Neural cell (in vitro differentiated cells): ENCODE data around the gene GABRB1. TPM values are rescaled to one million over a fixed set of nuclear protein-coding genes. Genes with fewer than 3 reads are reported as not detected.

Source experiments
- H2AFZ ChIP-seq: fragments of 200-600, 300-800 bp; sonication (generic), shearing (Covaris generic); 2 replicates; pipeline ENCODE4 v1.6.0; 2014; ENCODE audit warnings: low read depth, mild to moderate bottlenecking, antibody characterized with exemption, low read length, moderate library complexity
- H3F3A ChIP-seq: fragments of 200-600 bp; shearing (Covaris generic); 2 replicates; pipeline ENCODE4 v1.6.1; 2016; ENCODE audit warnings: mild to moderate bottlenecking, moderate library complexity, mixed read lengths, antibody characterized with exemption, low read length; ENCODE audit not compliant: insufficient read depth, poor library complexity, severe bottlenecking
- H3K27ac ChIP-seq: fragments of 200-600, 300-800 bp; sonication (generic), shearing (Covaris generic); 2 replicates; pipeline ENCODE4 v1.5.1; 2014; ENCODE audit warnings: mild to moderate bottlenecking, low read length, moderate library complexity
- H3K27me3 ChIP-seq: fragments of 300-800, 200-600 bp; sonication (generic), shearing (Covaris generic); 2 replicates; pipeline ENCODE4 v1.6.0; 2014; ENCODE audit warnings: mild to moderate bottlenecking, low read depth, low read length, moderate library complexity; ENCODE audit not compliant: insufficient read depth
- H3K36me3 ChIP-seq: fragments of 300-800, 200-600 bp; sonication (generic), shearing (Covaris generic); 2 replicates; pipeline ENCODE4 v1.5.1; 2014; ENCODE audit warnings: mild to moderate bottlenecking, antibody characterized with exemption, low read length, moderate library complexity; ENCODE audit not compliant: insufficient read depth
- H3K4me2 ChIP-seq: fragments of 300-800, 200-600 bp; sonication (generic), shearing (Covaris generic); 2 replicates; pipeline ENCODE4 v1.6.0; 2014; ENCODE audit warnings: mild to moderate bottlenecking, low read length
- H3K4me3 ChIP-seq: fragments of 300-800, 200-600 bp; sonication (generic), shearing (Covaris generic); 2 replicates; pipeline ENCODE4 v1.5.1; 2014; ENCODE audit warnings: mild to moderate bottlenecking, low read length, moderate library complexity
- H3K79me2 ChIP-seq: fragments of 200-600 bp; shearing (Covaris generic); replicated peaks from 2 replicates; pipeline ENCODE4 v1.6.0; 2014; ENCODE audit warnings: mild to moderate bottlenecking, low read length, moderate library complexity; ENCODE audit not compliant: insufficient read depth
- H3K9ac ChIP-seq: fragments of 300-800, 200-600 bp; sonication (generic), shearing (Covaris generic); 2 replicates; pipeline ENCODE4 v1.6.1; 2016; ENCODE audit warnings: mild to moderate bottlenecking, low read length, mixed read lengths
- H3K9me2 ChIP-seq: fragments of 200-600 bp; shearing (Covaris generic); 2 replicates; pipeline ENCODE4 v1.6.1; 2016; ENCODE audit warnings: mild to moderate bottlenecking, low read length, mixed read lengths; ENCODE audit not compliant: insufficient read depth
- H3K9me3 ChIP-seq: fragments of 200-600, 300-800 bp; sonication (generic), shearing (Covaris generic); 2 replicates; pipeline ENCODE4 v1.6.1; 2016; ENCODE audit warnings: mild to moderate bottlenecking, mixed run types, low read length, moderate library complexity, mixed read lengths
- H4K20me1 ChIP-seq: fragments of 200-600 bp; shearing (Covaris generic); 2 replicates; pipeline ENCODE4 v1.6.1; 2016; ENCODE audit warnings: mild to moderate bottlenecking, mixed run types; ENCODE audit not compliant: insufficient read depth
- EP300 ChIP-seq: fragments of 450-650 bp; conservative IDR thresholded peaks from 2 replicates; pipeline ENCODE4 v1.6.1; 2014; ENCODE audit warnings: antibody characterized with exemption, mild to moderate bottlenecking, moderate library complexity; ENCODE audit not compliant: poor library complexity, severe bottlenecking
- EZH2 ChIP-seq: fragments of 200-600, 300-800 bp; shearing (Covaris generic), sonication (generic); IDR thresholded peaks from 2 replicates; pipeline ENCODE4 v1.6.1; 2014; ENCODE audit warnings: antibody characterized with exemption, low read length, borderline replicate concordance, mild to moderate bottlenecking; ENCODE audit not compliant: insufficient read depth, poor library complexity, severe bottlenecking
- MXI1 ChIP-seq: fragments of 450-650 bp; conservative IDR thresholded peaks from 2 replicates; pipeline ENCODE4 v1.6.1; 2014; ENCODE audit warnings: antibody characterized with exemption, mild to moderate bottlenecking; ENCODE audit not compliant: poor library complexity, severe bottlenecking
- POLR2AphosphoS5 ChIP-seq: IDR thresholded peaks from 2 replicates; pipeline ENCODE4 v1.6.1; 2012
- RAD21 ChIP-seq: fragments of 450-650 bp; conservative IDR thresholded peaks from 2 replicates; pipeline ENCODE4 v1.6.1; 2014; ENCODE audit warnings: antibody characterized with exemption, mild to moderate bottlenecking, moderate library complexity
- REST ChIP-seq: IDR thresholded peaks from 2 replicates; pipeline ENCODE4 v1.6.1; 2012; ENCODE audit warnings: borderline replicate concordance
- SMC3 ChIP-seq: fragments of 450-650 bp; conservative IDR thresholded peaks from 2 replicates; pipeline ENCODE4 v1.6.1; 2014; ENCODE audit warnings: antibody characterized with exemption, mild to moderate bottlenecking, moderate library complexity; ENCODE audit not compliant: poor library complexity
- TAF1 ChIP-seq: IDR thresholded peaks from 2 replicates; pipeline ENCODE4 v1.6.1; 2012; ENCODE audit warnings: low read depth
- polyA plus RNA-seq: library from polyadenylated mRNA; depleted of rRNA; stranded (reverse); fragments of >200 nt; gene quantifications from 2 replicates; pipeline ENCODE4 v1.2.3, GENCODE V29; 2014
- TF ChIP-seq, protein P1 (sequence below): fragments of 450-650 bp; IDR thresholded peaks from 2 replicates; pipeline ENCODE4 v1.5.1; 2014; ENCODE audit warnings: antibody characterized with exemption, mild to moderate bottlenecking, moderate library complexity; ENCODE audit not compliant: poor library complexity, severe bottlenecking

Gene GABRB1
- polyA plus RNA-seq, 1 donor from 2014 or later = 1.0 TPM

GRCh38 chr4:47373174-47373573, 341.8 kb downstream of the GABRB1 start:
- Histone ChIP-seq H3K9me3 (no peaks in the 10 kb centered on the region), H3K79me2 (no peaks in the 10 kb centered on the region), H2AFZ (no peak overlapping the region), H3K9ac (no peak overlapping the region), H3K4me2 (no peak overlapping the region), H3K27ac (no peak overlapping the region), H4K20me1 (no peaks in the 10 kb centered on the region), H3F3A (no peaks in the 10 kb centered on the region), H3K27me3 (no peaks in the 10 kb centered on the region), H3K36me3 (no peaks in the 10 kb centered on the region), H3K4me3 (no peak overlapping the region), H3K9me2 (no peaks in the 10 kb centered on the region)
- no peak for TF ChIP-seq EP300

DNA sequence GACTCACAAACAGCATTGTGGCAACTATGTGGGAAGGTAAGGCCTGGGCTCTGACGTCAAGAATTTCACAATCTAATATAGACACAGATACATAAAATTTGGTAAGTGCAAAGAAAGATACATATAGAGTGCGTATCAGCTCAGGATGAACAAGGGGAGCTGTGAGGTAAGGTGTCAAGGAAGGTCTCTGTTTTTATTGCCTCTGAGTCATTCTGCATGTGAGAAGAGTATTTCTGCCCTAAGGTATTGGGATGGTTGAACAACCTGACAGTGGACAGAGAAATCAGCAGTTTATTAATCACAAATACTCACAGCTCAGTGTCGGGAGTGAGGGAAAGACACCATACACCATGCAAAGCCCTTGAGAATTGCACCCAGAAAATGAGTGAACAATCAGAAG, 342.3 kb downstream of the GABRB1 start:
- Histone ChIP-seq H3K4me2 (no peak overlapping the region), H2AFZ (no peak overlapping the region), H3K9me2 (no peaks in the 10 kb centered on the region), H3K27me3 (no peaks in the 10 kb centered on the region), H3F3A (no peaks in the 10 kb centered on the region), H3K4me3 (no peak overlapping the region), H3K9ac (no peak overlapping the region), H3K27ac (no peak overlapping the region), H4K20me1 (no peaks in the 10 kb centered on the region), H3K36me3 (no peaks in the 10 kb centered on the region), H3K79me2 (no peaks in the 10 kb centered on the region), H3K9me3 (no peaks in the 10 kb centered on the region)
- TF ChIP-seq EZH2 = no peak
- TF ChIP-seq, protein P1, sequence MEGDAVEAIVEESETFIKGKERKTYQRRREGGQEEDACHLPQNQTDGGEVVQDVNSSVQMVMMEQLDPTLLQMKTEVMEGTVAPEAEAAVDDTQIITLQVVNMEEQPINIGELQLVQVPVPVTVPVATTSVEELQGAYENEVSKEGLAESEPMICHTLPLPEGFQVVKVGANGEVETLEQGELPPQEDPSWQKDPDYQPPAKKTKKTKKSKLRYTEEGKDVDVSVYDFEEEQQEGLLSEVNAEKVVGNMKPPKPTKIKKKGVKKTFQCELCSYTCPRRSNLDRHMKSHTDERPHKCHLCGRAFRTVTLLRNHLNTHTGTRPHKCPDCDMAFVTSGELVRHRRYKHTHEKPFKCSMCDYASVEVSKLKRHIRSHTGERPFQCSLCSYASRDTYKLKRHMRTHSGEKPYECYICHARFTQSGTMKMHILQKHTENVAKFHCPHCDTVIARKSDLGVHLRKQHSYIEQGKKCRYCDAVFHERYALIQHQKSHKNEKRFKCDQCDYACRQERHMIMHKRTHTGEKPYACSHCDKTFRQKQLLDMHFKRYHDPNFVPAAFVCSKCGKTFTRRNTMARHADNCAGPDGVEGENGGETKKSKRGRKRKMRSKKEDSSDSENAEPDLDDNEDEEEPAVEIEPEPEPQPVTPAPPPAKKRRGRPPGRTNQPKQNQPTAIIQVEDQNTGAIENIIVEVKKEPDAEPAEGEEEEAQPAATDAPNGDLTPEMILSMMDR = no peak
- no peak for TF ChIP-seq MXI1
- TF ChIP-seq POLR2AphosphoS5 = no peak
- no peak for TF ChIP-seq REST
- TF ChIP-seq RAD21 = no peak
- no peak for TF ChIP-seq EP300
- no peak for TF ChIP-seq SMC3
- no peak for TF ChIP-seq TAF1

DNA sequence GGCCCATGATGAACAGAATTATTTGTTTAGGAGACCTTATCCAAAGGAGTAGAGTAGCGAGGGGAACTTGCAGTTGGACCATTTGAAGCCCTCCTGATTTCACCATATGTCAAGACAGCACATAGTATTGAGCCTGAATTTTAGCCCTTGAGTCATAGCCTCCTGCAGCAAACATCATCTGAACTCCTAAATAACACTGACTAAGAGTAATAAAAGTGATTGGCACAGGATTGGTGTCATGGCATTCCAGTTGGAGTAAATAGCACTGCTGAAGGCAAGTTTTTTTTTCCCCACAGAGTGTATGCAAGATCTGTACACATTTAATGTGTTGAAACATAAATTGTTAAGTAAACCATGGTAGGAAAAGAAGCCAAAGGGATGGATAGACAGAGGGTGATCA, 343.1 kb downstream of the GABRB1 start:
- no peaks in the 10 kb centered on the region for H3K79me2 ChIP-seq

More for the DNA sequence above, 343.1 kb downstream of the GABRB1 start:
- Histone ChIP-seq H3K4me2 (no peak overlapping the region), H3K27ac (no peak overlapping the region), H3K27me3 (no peaks in the 10 kb centered on the region), H3K9me3 (no peaks in the 10 kb centered on the region), H3K4me3 (no peak overlapping the region), H2AFZ (no peak overlapping the region), H3K36me3 (no peaks in the 10 kb centered on the region), H4K20me1 (no peaks in the 10 kb centered on the region), H3K9ac (no peak overlapping the region), H3K9me2 (no peaks in the 10 kb centered on the region), H3F3A (no peaks in the 10 kb centered on the region)
- TF ChIP-seq REST = no peak
- no peak for TF ChIP-seq POLR2AphosphoS5
- TF ChIP-seq, protein P1 = no peak
- TF ChIP-seq RAD21 = no peak
- TF ChIP-seq TAF1 = no peak
- TF ChIP-seq SMC3 = no peak
- TF ChIP-seq EP300 = no peak
- TF ChIP-seq MXI1 = no peak
- TF ChIP-seq EZH2 = no peak
